Ovary (tissue), 3 donors: Measurements from ENCODE around the gene OPHN1.

ENCODE experiments used
- CTCF ChIP-seq, 3 donors: fragments of 450-650 bp in 2 of 3; fragments of 200-600 bp in 1 of 3; IDR thresholded peaks; one replicate each; pipeline versions ENCODE4 v1.5.1 to v1.8.0; 2016 to 2022; ENCODE audit warnings: antibody characterized with exemption in 3 of 3, mild to moderate bottlenecking in 1 of 3
- POLR2A ChIP-seq: fragments of 450-650 bp; IDR thresholded peaks from one replicate; pipeline ENCODE4 v1.6.1; 2017; ENCODE audit warnings: antibody characterized with exemption, mild to moderate bottlenecking, moderate library complexity
- donor health status: DM: no; HTN: no; CAD: no.

- no peak for TF ChIP-seq POLR2A
- no peak for TF ChIP-seq CTCF (IDR thresholded peaks at IDR 0.05)
Measured at GRCh38 chrX:68440940-68441339, 7.6 kb upstream of the OPHN1 start.
